Lower lobe of right lung (tissue), 2 donors: ENCODE measurements around the gene TGM4. TPM values are rescaled to one million over a fixed set of nuclear protein-coding genes. Genes with fewer than 3 reads are reported as not detected.

Source experiments
- ATAC-seq, 2 donors: fragments of 200-7000 bp; cut with Tn5 transposase; one replicate each; pipeline ENCODE4 v1.9.1; 2020 to 2022; ENCODE audit warnings: mild to moderate bottlenecking in 2 of 2, moderate library complexity in 2 of 2
- DNase-seq: peaks from one replicate; pipeline ENCODE4 v3.0.0-alpha.2; 2020
- H3K27ac ChIP-seq: fragments of 200-600 bp; one replicate; pipeline ENCODE4 v1.8.0; 2022
- H3K27me3 ChIP-seq: fragments of 200-600 bp; one replicate; pipeline ENCODE4 v1.8.0; 2022; ENCODE audit warnings: low read depth
- H3K36me3 ChIP-seq: fragments of 200-600 bp; one replicate; pipeline ENCODE4 v1.8.0; 2022; ENCODE audit warnings: mild to moderate bottlenecking
- H3K4me1 ChIP-seq: fragments of 200-600 bp; one replicate; pipeline ENCODE4 v1.8.0; 2022
- H3K4me3 ChIP-seq: fragments of 200-600 bp; one replicate; pipeline ENCODE4 v1.8.0; 2022; ENCODE audit warnings: mild to moderate bottlenecking
- H3K9me3 ChIP-seq: fragments of 200-600 bp; one replicate; pipeline ENCODE4 v1.8.0; 2022
- CTCF ChIP-seq: fragments of 200-600 bp; IDR thresholded peaks from one replicate; pipeline ENCODE4 v1.8.0; 2022; ENCODE audit warnings: antibody characterized with exemption, mild to moderate bottlenecking
- intact Hi-C: fragments of 100-400 bp; cut with DNase I; formaldehyde crosslinking; loops from one replicate; pipeline ENCODE4 v1.11.0; 2022
- total RNA-seq: library from RNA; stranded (reverse); fragmentation: NEBNext Ultra II Directional; extraction: Animal tissue kit (Norgen Biotek cat#: 25700); gene quantifications from one replicate; pipeline ENCODE4 v1.2.1, GENCODE V29; 2021
- donor health status: DM: no; HTN: yes; CAD: no; lungs with severe emphysema.

The TGM4 gene
- total RNA-seq, 1 donor from 2014 or later = not detected

- peaks cover 50% of the 10 kb centered on the region for H3K36me3 ChIP-seq
- H3K9me3 ChIP-seq = no peaks in the 10 kb centered on the region
- DNase-seq (no peak), ATAC-seq (no peak)
- no peak overlapping the region for H3K4me3 ChIP-seq
- H3K27ac ChIP-seq = no peak overlapping the region
- no peak for TF ChIP-seq CTCF
- peaks cover 15% of the 10 kb centered on the region for H3K4me1 ChIP-seq
- intact Hi-C loops = no loop called here
- no peaks in the 10 kb centered on the region for H3K27me3 ChIP-seq
These were observed 45.7 kb downstream of the TGM4 start for GRCh38 chr3:44920081-44920480.

DNA sequence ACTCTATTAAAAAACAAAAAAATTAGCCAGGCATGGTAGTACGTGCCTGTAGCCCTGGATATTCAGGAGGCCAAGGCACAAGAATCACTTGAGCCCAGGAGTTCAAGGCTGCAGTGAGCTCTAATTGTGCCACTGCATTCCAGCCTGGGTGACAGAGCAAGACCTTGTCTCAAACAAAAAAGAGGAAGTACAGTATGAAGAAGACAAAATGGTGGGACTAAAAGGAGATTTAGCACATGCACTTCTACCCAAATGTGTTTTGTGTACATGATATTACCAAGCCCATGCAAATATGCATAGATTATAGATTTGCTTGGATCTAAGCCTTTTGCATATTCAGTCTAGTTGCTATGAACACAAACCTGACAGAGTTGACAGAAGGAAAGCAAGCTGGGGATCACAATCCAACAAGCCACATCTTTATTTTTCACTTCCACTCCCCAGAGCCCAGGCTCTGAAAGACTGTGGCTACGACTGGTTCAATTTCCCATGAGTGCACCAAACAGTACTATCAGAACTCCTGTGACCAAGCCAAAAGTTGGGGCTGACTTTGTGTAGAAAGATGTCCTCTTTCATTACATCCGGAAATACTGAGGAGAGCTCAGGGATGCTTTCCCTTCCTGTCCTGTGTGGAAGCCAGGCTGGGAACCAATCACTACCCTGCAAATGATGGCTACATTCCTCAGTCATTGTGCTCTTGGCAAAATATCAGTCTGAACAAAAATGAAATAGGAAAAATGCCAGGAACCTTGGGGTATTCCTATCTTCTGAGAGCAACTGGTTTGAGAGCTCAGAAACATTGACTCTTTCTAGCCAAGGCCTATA lies 49.4 kb downstream of the TGM4 start:
- no peak overlapping the region for H3K4me3 ChIP-seq
- ATAC-seq (no peak), DNase-seq (no peak)
- H3K4me1 ChIP-seq = peaks cover 5% of the 10 kb centered on the region
- H3K27me3 ChIP-seq = no peaks in the 10 kb centered on the region
- intact Hi-C loops = no loop called here
- TF ChIP-seq CTCF = no peak
- H3K27ac ChIP-seq = no peak overlapping the region
- peaks cover 65% of the 10 kb centered on the region for H3K36me3 ChIP-seq
- H3K9me3 ChIP-seq = no peaks in the 10 kb centered on the region

GRCh38 chr3:44924457-44925084 lies 50.2 kb downstream of the TGM4 start:
- Histone ChIP-seq H3K36me3 (peaks cover 72% of the 10 kb centered on the region), H3K27me3 (no peaks in the 10 kb centered on the region), H3K4me1 (peaks cover 5% of the 10 kb centered on the region), H3K27ac (no peak overlapping the region), H3K9me3 (no peaks in the 10 kb centered on the region), H3K4me3 (no peak overlapping the region)
- ATAC-seq = no peak
- no peak for DNase-seq
- intact Hi-C loops = no loop called here
- TF ChIP-seq CTCF = no peak

GRCh38 chr3:44926172-44926571 lies 51.8 kb downstream of the TGM4 start:
- H3K4me1 ChIP-seq = peaks cover 7% of the 10 kb centered on the region
- no peaks in the 10 kb centered on the region for H3K27me3 ChIP-seq
- no peak for TF ChIP-seq CTCF
- no peak overlapping the region for H3K27ac ChIP-seq
- ATAC-seq = no peak
- intact Hi-C loops = no loop called here
- no peaks in the 10 kb centered on the region for H3K9me3 ChIP-seq
- DNase-seq = no peak
- peaks cover 80% of the 10 kb centered on the region for H3K36me3 ChIP-seq
- H3K4me3 ChIP-seq = no peak overlapping the region

GRCh38 chr3:44926921-44927320 lies 52.5 kb downstream of the TGM4 start:
- no peak overlapping the region for H3K27ac ChIP-seq
- H3K4me3 ChIP-seq = no peak overlapping the region
- H3K9me3 ChIP-seq = no peaks in the 10 kb centered on the region
- no peak for TF ChIP-seq CTCF
- H3K4me1 ChIP-seq = peaks cover 12% of the 10 kb centered on the region
- DNase-seq = no peak
- no peaks in the 10 kb centered on the region for H3K27me3 ChIP-seq
- peaks cover 81% of the 10 kb centered on the region for H3K36me3 ChIP-seq
- intact Hi-C loops = no loop called here
- peak in 1 of 2 donors; percentile 56 for ATAC-seq
